ENCODE results near the gene TRIM41.

TRIM41 gene

GRCh38 chr5:181192337-181193046, 30.6 kb upstream of the TRIM41 start:
- Histone ChIP-seq H3K27me3 (no peaks in the 10 kb centered on the region), H3K36me3 (no peaks in the 10 kb centered on the region), H3K9me3 (no peaks in the 10 kb centered on the region), H3K4me3 (ENCODE audit: low read depth, low read length) (peak overlapping the region; percentile 71), H3K4me1 (0 out of 2 replicates have a peak, but pooled peaks cover 3% of the 10 kb centered on the region)
- no peak for TF ChIP-seq CTCF (IDR thresholded peaks at IDR 0.05; ENCODE audit: low read depth, low read length)
- no peak for DNase-seq

- no peak for DNase-seq
- peaks cover 5% of the 10 kb centered on the region; the same call in 1 of the 2 replicates for H3K4me1 ChIP-seq
- no peak for TF ChIP-seq CTCF (IDR thresholded peaks at IDR 0.05; ENCODE audit: low read depth, low read length)
- H3K4me3 ChIP-seq (ENCODE audit: low read depth, low read length): no peak overlapping the region
- no peaks in the 10 kb centered on the region for H3K9me3 ChIP-seq
- no peaks in the 10 kb centered on the region for H3K36me3 ChIP-seq
- H3K27me3 ChIP-seq: no peaks in the 10 kb centered on the region
Measured at GRCh38 chr5:181193656-181194055, 29.4 kb upstream of the TRIM41 start.

GRCh38 chr5:181194489-181195248, 28.4 kb upstream of the TRIM41 start:
- no peak for TF ChIP-seq CTCF (IDR thresholded peaks at IDR 0.05; ENCODE audit: low read depth, low read length)
- no peak overlapping the region for H3K4me3 ChIP-seq (ENCODE audit: low read depth, low read length)
- peak; percentile 70 for DNase-seq
- no peaks in the 10 kb centered on the region for H3K36me3 ChIP-seq
- H3K9me3 ChIP-seq: no peaks in the 10 kb centered on the region
- no peaks in the 10 kb centered on the region for H3K27me3 ChIP-seq
- peaks cover 5% of the 10 kb centered on the region; the same call in 1 of the 2 replicates for H3K4me1 ChIP-seq

GRCh38 chr5:181195249-181195761, 27.8 kb upstream of the TRIM41 start:
- Histone ChIP-seq H3K4me3 (ENCODE audit: low read depth, low read length) (no peak overlapping the region), H3K4me1 (peaks cover 5% of the 10 kb centered on the region; the same call in 1 of the 2 replicates), H3K9me3 (no peaks in the 10 kb centered on the region), H3K36me3 (no peaks in the 10 kb centered on the region), H3K27me3 (no peaks in the 10 kb centered on the region)
- TF ChIP-seq CTCF (IDR thresholded peaks at IDR 0.05; ENCODE audit: low read depth, low read length): no peak
- DNase-seq: no peak

- Histone ChIP-seq H3K27me3 (no peaks in the 10 kb centered on the region), H3K4me1 (peaks cover 5% of the 10 kb centered on the region; the same call in 1 of the 2 replicates), H3K4me3 (ENCODE audit: low read depth, low read length) (no peak overlapping the region), H3K36me3 (no peaks in the 10 kb centered on the region), H3K9me3 (no peaks in the 10 kb centered on the region)
- no peak for TF ChIP-seq CTCF (IDR thresholded peaks at IDR 0.05; ENCODE audit: low read depth, low read length)
- DNase-seq: no peak
Measured at GRCh38 chr5:181197326-181197951, 25.6 kb upstream of the TRIM41 start.
